Measurements from ENCODE around the gene CHTF8.

CHTF8 gene

DNA sequence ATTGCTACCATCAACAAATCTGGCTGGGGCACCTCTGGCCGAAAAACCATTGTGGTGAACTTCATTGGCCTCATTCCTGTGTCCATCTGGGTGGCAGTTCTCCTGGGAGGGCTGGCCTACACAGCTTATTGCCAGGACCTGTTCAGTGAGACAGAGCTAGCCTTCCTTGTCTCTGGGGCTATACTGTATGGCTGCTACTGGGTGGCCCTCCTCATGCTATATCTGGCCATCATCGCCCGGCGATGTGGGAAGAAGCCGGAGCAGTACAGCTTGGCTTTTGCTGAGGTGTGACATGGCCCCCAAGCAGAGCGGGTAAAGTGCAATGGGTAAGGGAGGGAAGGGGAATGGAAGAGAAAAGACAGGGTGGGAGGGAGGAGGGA lies 17.4 kb downstream of the CHTF8 start:
- in situ Hi-C loops (cut with MboI; ENCODE audit: low sequenced_read_pairs), result loop anchor here (25.0 kb wide), 3 partner anchors 203 to 578 kb away; partner anchors contain the start of gene ZFP90

DNA sequence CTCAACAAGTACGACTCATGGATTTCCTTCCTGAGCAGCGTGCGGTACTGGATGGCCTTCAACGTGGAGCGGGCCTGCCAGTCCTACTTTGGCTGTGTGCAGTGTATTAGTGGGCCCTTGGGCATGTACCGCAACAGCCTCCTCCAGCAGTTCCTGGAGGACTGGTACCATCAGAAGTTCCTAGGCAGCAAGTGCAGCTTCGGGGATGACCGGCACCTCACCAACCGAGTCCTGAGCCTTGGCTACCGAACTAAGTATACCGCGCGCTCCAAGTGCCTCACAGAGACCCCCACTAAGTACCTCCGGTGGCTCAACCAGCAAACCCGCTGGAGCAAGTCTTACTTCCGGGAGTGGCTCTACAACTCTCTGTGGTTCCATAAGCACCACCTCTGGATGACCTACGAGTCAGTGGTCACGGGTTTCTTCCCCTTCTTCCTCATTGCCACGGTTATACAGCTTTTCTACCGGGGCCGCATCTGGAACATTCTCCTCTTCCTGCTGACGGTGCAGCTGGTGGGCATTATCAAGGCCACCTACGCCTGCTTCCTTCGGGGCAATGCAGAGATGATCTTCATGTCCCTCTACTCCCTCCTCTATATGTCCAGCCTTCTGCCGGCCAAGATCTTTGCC lies 17.9 kb downstream of the CHTF8 start:
- in situ Hi-C loops (cut with MboI; ENCODE audit: low sequenced_read_pairs), result loop anchor here (25.0 kb wide), 3 partner anchors 202 to 577 kb away; partner anchors contain the start of gene ZFP90

DNA sequence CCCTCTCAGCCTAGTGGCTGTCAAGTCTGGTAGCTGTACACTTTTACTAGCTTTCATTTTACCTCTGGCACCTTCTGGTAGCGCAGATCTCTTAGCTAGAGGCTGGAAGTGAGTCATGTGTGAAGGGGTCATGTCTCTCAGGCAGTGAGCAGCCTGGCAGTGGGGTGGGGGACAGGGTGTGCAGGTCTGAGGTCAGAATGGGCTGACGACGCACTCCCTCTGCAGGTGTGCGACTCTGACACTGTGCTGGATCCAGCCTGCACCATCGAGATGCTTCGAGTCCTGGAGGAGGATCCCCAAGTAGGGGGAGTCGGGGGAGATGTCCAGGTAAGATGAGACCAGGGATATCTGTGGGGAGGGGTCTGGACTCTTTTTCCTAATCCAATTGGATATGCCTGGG lies 19.2 kb downstream of the CHTF8 start:
- in situ Hi-C loops (cut with MboI; ENCODE audit: low sequenced_read_pairs), result loop anchor here (25.0 kb wide), 3 partner anchors 201 to 576 kb away; partner anchors contain the start of gene ZFP90

DNA sequence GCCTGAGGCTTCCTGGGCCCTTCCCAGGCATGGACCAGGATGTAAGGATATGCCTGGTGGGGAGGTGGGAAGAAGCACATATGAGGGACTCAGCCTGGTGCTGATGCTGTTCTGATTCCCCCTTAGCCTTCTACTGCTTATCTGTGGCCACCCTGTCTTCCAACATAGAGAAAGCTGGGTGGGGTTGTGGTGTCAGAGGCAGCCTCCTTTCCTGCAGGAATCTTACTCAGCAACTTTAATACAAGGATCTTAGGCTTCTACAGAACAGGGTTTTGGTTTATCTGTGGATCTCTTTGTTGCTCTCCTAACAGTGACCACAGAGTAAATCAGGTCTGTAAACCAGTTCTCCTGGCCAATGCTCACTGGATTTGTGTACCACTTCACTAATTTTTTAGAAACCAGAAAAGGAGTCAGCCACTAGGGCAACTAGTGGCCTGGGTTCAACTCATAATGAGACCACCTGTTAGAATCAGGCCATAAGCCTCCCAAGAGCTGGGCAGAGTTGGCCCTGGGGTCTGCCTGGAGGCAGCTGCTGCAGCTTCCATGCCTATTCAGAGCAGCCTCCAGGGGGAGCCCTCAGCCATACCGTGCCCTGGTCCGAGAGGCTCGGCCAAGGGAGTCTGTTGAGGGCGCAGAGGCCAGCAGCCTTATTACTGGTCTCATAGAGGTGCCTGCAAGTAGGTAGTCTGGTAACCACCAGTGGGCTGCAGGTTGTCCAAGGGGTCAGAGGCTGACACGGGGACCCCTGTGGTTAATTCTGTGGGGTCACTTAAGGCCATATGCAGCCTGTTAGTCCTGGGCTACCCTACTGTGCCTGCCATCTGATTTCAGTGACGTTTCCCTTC lies 19.9 kb downstream of the CHTF8 start:
- in situ Hi-C loops (cut with MboI; ENCODE audit: low sequenced_read_pairs), result loop anchor here (25.0 kb wide), 3 partner anchors 200 to 575 kb away; partner anchors contain the start of gene ZFP90

DNA sequence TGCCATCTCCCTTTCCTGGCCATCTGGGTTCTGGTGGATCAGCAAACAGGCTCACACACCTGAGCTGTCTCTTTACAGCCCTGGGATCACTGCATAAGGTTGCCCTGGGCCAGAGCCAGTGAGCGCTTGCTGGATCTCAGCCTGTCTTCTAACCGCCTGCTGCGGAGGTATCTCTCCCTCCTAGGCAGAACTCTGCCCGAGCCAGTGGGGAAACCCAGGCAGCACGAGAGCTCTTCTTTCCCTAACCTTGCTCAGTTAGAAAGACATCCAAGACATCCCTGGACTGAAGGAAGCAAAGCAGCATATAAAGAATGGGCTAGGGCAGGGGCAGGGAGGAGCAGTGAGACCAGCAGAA lies 20.5 kb downstream of the CHTF8 start:
- in situ Hi-C loops (cut with MboI; ENCODE audit: low sequenced_read_pairs), result loop anchor here (25.0 kb wide), 3 partner anchors 200 to 575 kb away; partner anchors contain the start of gene ZFP90

DNA sequence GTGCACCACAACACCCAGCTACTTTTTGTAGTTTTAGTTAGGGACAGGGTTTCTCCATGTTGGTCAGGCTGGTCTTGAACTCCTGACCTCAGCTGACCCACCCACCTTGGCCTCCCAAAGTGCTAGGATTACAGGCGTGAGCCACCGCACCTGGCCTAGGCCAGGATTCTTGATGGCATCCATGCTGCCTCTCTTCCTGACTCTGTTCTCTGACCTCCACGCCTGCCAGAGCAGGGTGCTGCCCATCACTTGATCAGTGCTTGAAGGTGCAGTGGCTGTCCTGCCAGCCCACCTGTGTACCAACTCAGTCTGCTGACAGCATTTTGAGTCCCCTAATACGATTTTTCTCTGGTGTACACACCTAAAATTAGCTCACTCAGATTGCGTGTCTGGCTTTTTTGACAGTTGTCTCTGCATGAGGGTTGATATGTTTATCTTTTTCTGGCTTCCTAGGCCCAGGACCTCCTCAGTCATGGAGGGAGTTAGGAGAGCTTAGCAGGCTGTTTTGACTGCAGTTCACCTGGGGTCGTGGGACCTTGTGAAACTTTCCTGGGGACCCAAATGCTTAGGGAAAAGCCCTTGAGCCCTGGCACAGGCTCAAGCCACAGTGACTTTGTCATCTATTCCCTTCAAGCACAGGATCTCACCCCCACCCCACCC lies 21.0 kb downstream of the CHTF8 start:
- in situ Hi-C loops (cut with MboI; ENCODE audit: low sequenced_read_pairs), result loop anchor here (25.0 kb wide), 3 partner anchors 199 to 574 kb away; partner anchors contain the start of gene ZFP90

DNA sequence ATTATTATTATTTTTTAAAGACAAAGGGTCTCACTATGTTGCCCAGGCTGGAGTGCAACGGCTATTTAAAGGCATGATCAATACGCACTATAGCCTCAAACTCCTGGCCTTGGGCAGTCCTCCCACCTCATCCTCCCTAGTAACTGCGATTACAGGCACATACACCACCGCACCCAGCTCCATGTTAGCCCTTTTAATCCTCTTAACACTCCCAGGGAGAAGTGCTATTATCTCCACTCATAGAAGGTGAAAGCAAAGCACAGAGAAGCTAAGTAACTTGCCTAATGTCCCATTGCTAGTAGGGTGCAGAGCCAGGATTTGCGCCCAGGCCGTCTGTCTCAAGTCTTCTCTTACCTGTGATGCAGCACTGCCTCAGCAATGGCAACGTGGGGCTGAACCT lies 22.0 kb downstream of the CHTF8 start:
- in situ Hi-C loops (cut with MboI; ENCODE audit: low sequenced_read_pairs), result loop anchor here (25.0 kb wide), 3 partner anchors 198 to 573 kb away; partner anchors contain the start of gene ZFP90

DNA sequence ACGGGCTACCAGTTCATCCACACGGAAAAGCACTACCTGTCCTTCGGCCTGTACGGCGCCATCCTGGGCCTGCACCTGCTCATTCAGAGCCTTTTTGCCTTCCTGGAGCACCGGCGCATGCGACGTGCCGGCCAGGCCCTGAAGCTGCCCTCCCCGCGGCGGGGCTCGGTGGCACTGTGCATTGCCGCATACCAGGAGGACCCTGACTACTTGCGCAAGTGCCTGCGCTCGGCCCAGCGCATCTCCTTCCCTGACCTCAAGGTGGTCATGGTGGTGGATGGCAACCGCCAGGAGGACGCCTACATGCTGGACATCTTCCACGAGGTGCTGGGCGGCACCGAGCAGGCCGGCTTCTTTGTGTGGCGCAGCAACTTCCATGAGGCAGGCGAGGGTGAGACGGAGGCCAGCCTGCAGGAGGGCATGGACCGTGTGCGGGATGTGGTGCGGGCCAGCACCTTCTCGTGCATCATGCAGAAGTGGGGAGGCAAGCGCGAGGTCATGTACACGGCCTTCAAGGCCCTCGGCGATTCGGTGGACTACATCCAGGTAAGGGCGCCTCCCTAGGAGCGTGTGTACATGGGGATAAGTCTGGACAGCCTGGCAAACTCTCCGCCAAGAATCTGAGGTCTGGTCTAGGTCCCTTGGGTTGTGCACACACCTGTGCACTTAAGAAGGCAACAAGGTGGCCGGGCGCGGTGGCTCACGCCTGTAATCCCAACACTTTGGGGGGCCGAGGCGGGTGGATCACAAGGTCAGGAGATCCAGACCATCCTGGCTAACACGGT lies 22.7 kb downstream of the CHTF8 start:
- in situ Hi-C loops (cut with MboI; ENCODE audit: low sequenced_read_pairs), result loop anchor here (25.0 kb wide), 3 partner anchors 197 to 572 kb away; partner anchors contain the start of gene ZFP90

DNA sequence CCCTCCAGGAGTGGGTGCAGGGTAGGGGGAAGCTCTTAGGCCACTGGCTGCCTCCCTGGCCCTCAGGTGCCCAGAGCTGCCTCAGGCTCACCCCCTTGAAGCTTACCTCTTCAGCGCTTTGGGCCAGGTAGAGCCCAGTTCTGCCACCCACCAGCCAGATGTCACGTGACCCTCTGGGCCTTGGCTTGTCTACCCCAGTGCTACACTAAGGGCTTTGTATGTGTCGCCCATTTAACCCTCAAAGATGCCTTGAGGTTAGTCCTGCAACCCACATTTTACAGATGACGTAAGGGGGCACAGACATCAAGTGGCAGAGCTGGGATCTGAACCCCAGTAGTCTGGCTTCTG lies 23.5 kb downstream of the CHTF8 start:
- in situ Hi-C loops (cut with MboI; ENCODE audit: low sequenced_read_pairs), result loop anchor here (25.0 kb wide), 3 partner anchors 197 to 572 kb away; partner anchors contain the start of gene ZFP90

DNA sequence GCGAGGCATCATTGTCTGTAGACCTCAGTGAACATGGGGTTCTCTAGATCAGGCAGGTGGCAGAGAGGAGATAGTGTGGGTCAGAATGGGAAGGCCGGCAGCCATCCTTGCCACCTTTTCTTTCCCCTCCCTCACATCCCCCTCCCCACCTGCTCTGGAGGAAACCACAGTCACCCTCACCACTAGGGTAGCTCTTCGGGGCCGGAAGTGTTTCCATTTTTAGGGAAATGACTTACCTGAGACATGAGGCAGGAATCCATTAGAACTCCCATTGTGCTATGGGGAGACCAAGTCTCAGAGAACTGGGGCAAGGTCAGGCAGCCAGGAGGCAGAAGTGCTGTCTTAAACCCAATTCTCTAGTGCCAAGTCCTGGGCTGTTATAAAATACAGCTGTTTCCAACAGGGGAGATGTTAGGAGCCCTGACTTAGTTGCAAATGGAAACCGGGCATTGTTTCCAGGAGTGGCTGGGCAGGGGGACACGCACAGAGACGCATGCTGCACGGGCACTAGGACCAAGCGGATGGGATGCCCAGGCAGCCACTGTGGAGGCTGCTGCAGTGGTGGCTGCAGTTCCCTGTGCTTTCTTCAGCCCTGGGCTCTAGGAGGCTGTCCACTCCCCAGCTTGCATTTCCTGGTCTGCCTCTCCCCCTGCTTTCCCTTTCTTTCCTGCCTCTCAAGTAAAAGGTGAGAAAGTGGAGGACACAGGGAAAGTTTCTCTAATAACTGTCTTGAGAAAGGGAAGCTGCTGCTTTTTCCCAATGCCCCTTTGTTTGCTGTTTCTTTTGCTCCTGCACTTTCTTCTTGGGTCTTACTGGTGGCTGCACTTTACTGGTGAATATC lies 24.1 kb downstream of the CHTF8 start:
- in situ Hi-C loops (cut with MboI; ENCODE audit: low sequenced_read_pairs), result loop anchor here (25.0 kb wide), 3 partner anchors 196 to 571 kb away; partner anchors contain the start of gene ZFP90

DNA sequence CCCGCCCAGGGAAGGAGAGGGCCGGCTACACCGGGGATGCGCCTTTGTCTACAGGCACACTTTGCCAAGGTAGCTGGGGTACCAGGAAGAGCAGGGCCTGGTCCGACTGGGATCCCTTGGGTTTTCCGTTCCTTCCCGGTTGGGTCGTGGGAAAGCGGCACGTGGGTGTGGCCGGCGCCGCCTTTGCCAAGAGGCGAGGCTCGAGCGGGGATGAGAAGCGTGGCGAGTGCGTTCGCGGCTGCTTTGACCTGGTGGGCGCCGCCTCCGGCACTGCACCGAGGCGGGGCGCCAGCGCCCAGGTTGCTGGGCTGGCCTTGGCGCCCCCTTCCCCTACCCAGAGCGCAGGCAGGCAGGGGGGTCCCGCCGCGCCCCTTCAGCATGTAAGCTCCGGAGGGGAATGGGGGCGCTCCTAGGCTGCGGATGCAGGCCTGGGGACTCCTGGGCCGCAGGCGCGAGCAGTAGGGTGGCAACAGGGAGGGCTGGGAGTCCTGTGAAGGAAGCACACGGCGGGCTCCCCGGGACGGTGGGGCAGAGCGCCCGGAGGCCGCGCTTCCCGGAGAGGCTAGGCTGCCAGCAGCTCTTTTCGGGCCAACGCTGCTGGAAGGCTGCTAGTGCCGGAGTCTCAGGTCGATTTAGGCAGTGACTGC lies 24.9 kb downstream of the CHTF8 start:
- in situ Hi-C loops (cut with MboI; ENCODE audit: low sequenced_read_pairs), result loop anchor here (25.0 kb wide), 3 partner anchors 195 to 570 kb away; partner anchors contain the start of gene ZFP90

DNA sequence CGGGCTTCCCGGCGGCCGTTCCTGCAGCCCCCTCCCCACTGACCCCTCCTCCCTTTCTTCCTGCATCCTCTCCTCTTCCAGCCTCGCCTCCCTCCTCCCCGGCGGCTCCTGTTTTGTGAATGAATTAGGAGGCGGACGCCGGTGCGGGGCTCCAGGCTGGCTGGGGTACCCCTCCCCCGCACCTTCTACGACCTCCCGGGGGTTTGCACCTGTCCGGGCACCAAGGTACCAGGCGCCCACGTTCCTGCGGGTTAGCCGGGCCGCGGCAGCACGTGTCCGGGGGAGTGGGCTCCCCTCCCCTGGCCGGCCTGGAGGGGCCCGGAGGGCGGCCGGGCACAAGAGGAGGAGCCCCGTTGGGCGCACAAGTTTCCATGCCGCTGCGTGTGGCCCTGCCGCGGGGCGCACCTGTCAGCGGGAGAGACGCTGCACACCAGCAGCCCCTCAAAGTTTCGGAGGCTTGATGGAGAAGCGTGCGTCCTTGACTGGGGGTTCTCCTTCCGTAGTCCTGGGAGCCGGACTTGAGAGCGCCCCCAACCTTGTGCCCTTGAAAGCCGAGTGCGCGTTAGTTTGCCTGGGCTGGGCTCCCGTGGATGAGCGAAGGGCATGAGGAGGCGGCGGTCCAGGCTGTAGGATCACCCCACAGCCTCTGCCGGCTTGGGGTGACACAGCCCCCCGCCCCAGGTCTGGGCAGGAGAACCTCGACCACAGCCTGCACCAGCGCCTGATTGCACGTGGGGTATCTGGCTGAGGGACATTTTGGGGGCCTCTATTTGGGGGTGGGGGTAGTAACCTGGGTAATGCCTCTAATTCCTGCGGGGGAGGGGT lies 25.7 kb downstream of the CHTF8 start:
- in situ Hi-C loops (cut with MboI; ENCODE audit: low sequenced_read_pairs), result loop anchor here (25.0 kb wide), 3 partner anchors 194 to 569 kb away; partner anchors contain the start of gene ZFP90

DNA sequence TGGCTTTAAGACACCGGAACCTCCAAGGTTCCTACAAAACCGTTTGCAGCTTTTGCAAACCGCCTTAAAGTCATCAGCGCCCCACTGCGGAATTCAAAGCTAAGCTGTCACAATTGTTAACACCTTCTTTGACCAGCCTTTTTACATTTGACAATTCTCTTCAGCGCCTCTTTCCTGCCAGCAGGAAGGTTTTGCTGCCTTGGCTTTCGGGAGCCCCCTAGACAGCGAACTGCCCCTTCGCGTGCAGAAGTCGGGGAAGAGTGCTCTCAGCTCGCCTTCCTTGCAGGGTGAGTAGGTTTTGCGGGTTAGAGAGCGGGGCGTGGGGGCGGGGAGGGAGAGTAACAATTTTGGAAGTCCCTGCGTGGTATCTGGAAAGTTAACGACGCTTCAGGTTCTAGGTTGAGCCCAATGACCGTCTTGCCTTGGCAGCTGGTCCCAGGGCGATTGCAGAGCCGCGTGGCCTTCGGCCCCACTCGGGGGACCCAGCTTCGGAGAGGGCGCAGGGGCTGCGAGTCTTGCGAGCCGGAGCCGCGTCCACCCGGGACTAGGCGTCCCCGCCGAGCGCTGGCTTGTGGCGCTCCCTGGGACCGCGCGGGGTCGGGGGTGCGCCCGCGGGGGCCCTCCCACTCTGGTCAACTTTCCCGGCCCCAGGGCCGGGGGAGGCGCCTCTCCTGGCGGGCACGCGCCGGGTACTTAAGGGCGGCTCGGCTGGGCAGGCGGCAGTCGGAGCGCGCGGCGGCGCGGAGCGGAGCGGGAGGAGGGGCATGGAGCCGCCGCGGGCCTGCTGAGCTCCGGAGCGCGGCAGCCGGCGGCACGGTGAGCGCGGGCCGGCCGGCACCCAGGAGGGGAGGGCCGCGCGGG lies 26.7 kb downstream of the CHTF8 start, which contains the start of gene HAS3:
Gene HAS3, plus strand, starts transcription at position 153 of the 861 bp plus-strand sequence. CDS start 3,743 bp downstream, outside the sequence.
- in situ Hi-C loops (cut with MboI; ENCODE audit: low sequenced_read_pairs), result loop anchor here (25.0 kb wide), 3 partner anchors 193 to 568 kb away; partner anchors contain the start of gene ZFP90

DNA sequence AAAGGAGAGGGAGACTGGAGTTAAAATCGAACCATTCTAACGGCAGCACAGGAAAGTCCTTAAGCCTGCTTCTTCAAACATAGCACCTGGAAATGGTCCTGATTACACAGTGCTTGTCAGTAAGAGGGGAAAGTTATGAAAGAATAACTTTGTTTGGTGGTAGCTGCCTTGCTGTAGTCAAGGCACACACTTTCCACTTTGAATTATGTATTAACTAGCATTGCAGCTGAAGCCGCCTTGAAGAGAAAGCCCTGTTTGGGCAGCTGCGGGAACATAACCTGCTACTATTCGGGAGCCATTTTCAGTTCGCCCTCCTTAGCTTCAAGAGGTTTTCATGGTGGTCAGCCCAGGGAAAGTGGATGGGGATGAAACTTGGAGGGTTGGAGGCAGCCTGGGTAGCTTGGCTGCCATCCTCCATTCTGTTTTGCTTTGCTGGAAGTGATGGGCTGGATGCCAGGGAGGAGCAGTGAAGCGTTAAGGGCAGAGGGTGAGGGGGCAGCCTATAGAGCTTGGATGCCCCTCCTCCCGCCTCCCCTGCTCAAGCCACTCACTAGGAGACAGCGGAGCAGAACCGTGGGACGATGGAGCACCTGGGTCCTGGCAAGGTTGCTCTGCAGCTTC lies 32.2 kb downstream of the CHTF8 start:
- in situ Hi-C loops (cut with MboI; ENCODE audit: low sequenced_read_pairs), result loop anchor here (25.0 kb wide), 3 partner anchors 188 to 563 kb away; partner anchors contain the start of gene ZFP90

DNA sequence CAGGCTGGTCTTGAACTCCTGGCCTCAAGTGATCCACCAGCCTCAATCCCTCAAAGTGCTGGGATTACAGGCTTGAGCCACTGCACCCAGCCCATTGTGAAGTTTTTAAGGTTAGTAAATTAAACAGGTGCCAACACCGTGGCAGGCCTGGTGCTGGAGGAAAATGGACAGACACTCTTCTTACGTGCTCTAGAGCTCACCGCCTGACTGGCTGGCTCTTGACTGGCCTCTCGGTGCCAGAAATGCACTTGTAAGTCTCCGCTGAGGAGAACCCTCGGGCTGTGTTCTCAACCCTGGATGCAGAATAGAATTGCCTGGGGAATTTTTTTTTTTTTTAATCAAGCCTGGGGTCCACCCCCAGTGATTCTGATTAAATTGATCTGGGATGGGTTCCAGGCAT lies 37.2 kb downstream of the CHTF8 start:
- in situ Hi-C loops (cut with MboI; ENCODE audit: low sequenced_read_pairs), result loop anchor here (25.0 kb wide), 1 partner anchor 108 kb away; no protein-coding TSS in a partner anchor

DNA sequence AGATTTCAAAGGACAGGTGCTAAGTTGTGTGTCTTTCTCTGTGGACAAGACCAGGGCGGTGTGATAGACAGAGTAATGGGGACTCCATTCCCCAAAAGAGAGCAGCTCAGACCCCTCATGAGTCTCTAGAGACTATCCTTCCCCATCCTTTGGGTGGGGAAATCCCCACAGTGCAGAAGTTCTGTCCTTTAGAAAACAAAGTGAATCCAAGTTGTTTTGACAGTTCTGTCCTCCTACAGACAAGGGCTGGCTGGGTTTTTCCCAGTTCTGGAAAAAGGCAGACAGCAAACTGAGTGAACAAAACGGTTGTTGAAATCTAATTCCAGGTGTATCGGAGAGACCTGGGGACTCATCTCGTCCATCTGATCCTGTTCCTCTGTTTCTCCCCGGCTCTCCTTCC lies 37.9 kb downstream of the CHTF8 start:
- in situ Hi-C loops (cut with MboI; ENCODE audit: low sequenced_read_pairs), result loop anchor here (25.0 kb wide), 1 partner anchor 107 kb away; no protein-coding TSS in a partner anchor
